Epithelial cell of esophagus (primary cell): ENCODE measurements around the gene DST.

Experiments used
- DNase-seq: peaks from one replicate; pipeline ENCODE4 v3.0.0; 2010; ENCODE audit warnings: low read depth
- H3K4me3 ChIP-seq: 2 replicates; pipeline ENCODE4 v1.5.1; 2011; ENCODE audit warnings: mild to moderate bottlenecking, low read length, control low read depth
- CTCF ChIP-seq: IDR thresholded peaks from 2 replicates; pipeline ENCODE4 v1.5.1; 2011; ENCODE audit warnings: low read depth, mild to moderate bottlenecking, low read length, control low read depth, inconsistent platforms; ENCODE audit not compliant: insufficient read depth; ENCODE audit errors: missing control alignments

The DST gene

GRCh38 chr6:56649053-56649769 is 6.5 kb upstream of the DST start:
- H3K4me3 ChIP-seq: no peak overlapping the region
- peak; percentile 53 for DNase-seq
- TF ChIP-seq CTCF: no peak

GRCh38 chr6:56647172-56647762 is 4.6 kb upstream of the DST start:
- no peak for TF ChIP-seq CTCF
- no peak overlapping the region for H3K4me3 ChIP-seq

GRCh38 chr6:56644366-56644765 is 1.7 kb upstream of the DST start:
- TF ChIP-seq CTCF: no peak
- DNase-seq: no peak
- H3K4me3 ChIP-seq: no peak overlapping the region

More at GRCh38 chr6:56647172-56647762, 4.6 kb upstream of the DST start:
- no peak for DNase-seq

- no peak for TF ChIP-seq CTCF
- peak overlapping the region; percentile 5 for H3K4me3 ChIP-seq
- DNase-seq: no peak
Measured at GRCh38 chr6:56643379-56644089, 845 bp upstream of the DST start.

GRCh38 chr6:56640374-56640773 is 2.3 kb downstream of the DST start:
- peak overlapping the region; percentile 66 for H3K4me3 ChIP-seq
- peak; percentile 54 for DNase-seq
- no peak for TF ChIP-seq CTCF

GRCh38 chr6:56638760-56639159 is 3.9 kb downstream of the DST start:
- DNase-seq: no peak
- TF ChIP-seq CTCF: no peak

GRCh38 chr6:56637640-56638039 is 5.0 kb downstream of the DST start:
- TF ChIP-seq CTCF: peak; percentile 52
- peak overlapping the region; percentile 66 for H3K4me3 ChIP-seq
- peak; percentile 74 for DNase-seq

More at GRCh38 chr6:56638760-56639159, 3.9 kb downstream of the DST start:
- H3K4me3 ChIP-seq: peak overlapping the region; percentile 66
